WTC11 (cell line): ENCODE results near the gene NAT16.

ENCODE experiments used
- AFF4 ChIP-seq: sonication (generic); formaldehyde crosslinking; IDR thresholded peaks from 2 replicates; pipeline ENCODE4 v1.8.1; 2023; ENCODE audit warnings: mild to moderate bottlenecking, missing genetic modification reagents, borderline replicate concordance
- FOXP1 ChIP-seq: sonication (generic); formaldehyde crosslinking; IDR thresholded peaks from 2 replicates; pipeline ENCODE4 v1.8.0; 2022; ENCODE audit warnings: missing genetic modification reagents, mild to moderate bottlenecking, moderate library complexity, borderline replicate concordance
- NFE2L1 ChIP-seq: sonication (generic); formaldehyde crosslinking; IDR thresholded peaks from 2 replicates; pipeline ENCODE4 v1.8.1; 2023; ENCODE audit warnings: missing genetic modification reagents
- TEAD4 ChIP-seq: sonication (generic); formaldehyde crosslinking; IDR thresholded peaks from 2 replicates; pipeline ENCODE4 v1.8.0; 2022; ENCODE audit warnings: mild to moderate bottlenecking, missing genetic modification reagents
- ZNF317 ChIP-seq: sonication (generic); formaldehyde crosslinking; IDR thresholded peaks from 2 replicates; pipeline ENCODE4 v1.8.1; 2023; ENCODE audit warnings: low read depth, mild to moderate bottlenecking, moderate library complexity, missing genetic modification reagents, borderline replicate concordance
- TF ChIP-seq, protein P1 (sequence below): fragments of 200-600 bp; IDR thresholded peaks from 2 replicates; pipeline ENCODE4 v1.8.0; 2022; ENCODE audit warnings: antibody characterized with exemption
- TF ChIP-seq, protein P2 (sequence below): sonication (generic); formaldehyde crosslinking; IDR thresholded peaks from 2 replicates; pipeline ENCODE4 v1.8.1; 2023; ENCODE audit warnings: mild to moderate bottlenecking, missing genetic modification reagents, moderate library complexity
- TF ChIP-seq, protein P3 (sequence below): sonication (generic); formaldehyde crosslinking; IDR thresholded peaks from 2 replicates; pipeline ENCODE4 v1.8.0; 2023; ENCODE audit warnings: missing genetic modification reagents, mild to moderate bottlenecking, borderline replicate concordance

- TF ChIP-seq NFE2L1 (CRISPR knock-in tag) (no peak), AFF4 (no peak), FOXP1 (0 out of 2 replicates have a peak, but pooled peaks have one; percentile 8), ZNF317 (CRISPR knock-in tag) (no peak), TEAD4 (CRISPR knock-in tag) (no peak)
- TF ChIP-seq, protein P1, sequence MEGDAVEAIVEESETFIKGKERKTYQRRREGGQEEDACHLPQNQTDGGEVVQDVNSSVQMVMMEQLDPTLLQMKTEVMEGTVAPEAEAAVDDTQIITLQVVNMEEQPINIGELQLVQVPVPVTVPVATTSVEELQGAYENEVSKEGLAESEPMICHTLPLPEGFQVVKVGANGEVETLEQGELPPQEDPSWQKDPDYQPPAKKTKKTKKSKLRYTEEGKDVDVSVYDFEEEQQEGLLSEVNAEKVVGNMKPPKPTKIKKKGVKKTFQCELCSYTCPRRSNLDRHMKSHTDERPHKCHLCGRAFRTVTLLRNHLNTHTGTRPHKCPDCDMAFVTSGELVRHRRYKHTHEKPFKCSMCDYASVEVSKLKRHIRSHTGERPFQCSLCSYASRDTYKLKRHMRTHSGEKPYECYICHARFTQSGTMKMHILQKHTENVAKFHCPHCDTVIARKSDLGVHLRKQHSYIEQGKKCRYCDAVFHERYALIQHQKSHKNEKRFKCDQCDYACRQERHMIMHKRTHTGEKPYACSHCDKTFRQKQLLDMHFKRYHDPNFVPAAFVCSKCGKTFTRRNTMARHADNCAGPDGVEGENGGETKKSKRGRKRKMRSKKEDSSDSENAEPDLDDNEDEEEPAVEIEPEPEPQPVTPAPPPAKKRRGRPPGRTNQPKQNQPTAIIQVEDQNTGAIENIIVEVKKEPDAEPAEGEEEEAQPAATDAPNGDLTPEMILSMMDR = no peak
- TF ChIP-seq, protein P2, sequence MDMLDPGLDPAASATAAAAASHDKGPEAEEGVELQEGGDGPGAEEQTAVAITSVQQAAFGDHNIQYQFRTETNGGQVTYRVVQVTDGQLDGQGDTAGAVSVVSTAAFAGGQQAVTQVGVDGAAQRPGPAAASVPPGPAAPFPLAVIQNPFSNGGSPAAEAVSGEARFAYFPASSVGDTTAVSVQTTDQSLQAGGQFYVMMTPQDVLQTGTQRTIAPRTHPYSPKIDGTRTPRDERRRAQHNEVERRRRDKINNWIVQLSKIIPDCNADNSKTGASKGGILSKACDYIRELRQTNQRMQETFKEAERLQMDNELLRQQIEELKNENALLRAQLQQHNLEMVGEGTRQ = no peak
- TF ChIP-seq, protein P3, sequence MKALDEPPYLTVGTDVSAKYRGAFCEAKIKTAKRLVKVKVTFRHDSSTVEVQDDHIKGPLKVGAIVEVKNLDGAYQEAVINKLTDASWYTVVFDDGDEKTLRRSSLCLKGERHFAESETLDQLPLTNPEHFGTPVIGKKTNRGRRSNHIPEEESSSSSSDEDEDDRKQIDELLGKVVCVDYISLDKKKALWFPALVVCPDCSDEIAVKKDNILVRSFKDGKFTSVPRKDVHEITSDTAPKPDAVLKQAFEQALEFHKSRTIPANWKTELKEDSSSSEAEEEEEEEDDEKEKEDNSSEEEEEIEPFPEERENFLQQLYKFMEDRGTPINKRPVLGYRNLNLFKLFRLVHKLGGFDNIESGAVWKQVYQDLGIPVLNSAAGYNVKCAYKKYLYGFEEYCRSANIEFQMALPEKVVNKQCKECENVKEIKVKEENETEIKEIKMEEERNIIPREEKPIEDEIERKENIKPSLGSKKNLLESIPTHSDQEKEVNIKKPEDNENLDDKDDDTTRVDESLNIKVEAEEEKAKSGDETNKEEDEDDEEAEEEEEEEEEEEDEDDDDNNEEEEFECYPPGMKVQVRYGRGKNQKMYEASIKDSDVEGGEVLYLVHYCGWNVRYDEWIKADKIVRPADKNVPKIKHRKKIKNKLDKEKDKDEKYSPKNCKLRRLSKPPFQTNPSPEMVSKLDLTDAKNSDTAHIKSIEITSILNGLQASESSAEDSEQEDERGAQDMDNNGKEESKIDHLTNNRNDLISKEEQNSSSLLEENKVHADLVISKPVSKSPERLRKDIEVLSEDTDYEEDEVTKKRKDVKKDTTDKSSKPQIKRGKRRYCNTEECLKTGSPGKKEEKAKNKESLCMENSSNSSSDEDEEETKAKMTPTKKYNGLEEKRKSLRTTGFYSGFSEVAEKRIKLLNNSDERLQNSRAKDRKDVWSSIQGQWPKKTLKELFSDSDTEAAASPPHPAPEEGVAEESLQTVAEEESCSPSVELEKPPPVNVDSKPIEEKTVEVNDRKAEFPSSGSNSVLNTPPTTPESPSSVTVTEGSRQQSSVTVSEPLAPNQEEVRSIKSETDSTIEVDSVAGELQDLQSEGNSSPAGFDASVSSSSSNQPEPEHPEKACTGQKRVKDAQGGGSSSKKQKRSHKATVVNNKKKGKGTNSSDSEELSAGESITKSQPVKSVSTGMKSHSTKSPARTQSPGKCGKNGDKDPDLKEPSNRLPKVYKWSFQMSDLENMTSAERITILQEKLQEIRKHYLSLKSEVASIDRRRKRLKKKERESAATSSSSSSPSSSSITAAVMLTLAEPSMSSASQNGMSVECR = no peak
Measured at GRCh38 chr7:101200862-101201599, 20.9 kb upstream of the NAT16 start, which contains the start of gene MOGAT3.
